Effector memory CD4-positive, alpha-beta T cell (primary cell): Measurements from ENCODE around the gene KIAA0753.

Experiments
- DNase-seq, 3 donors: peaks; one replicate each; pipeline ENCODE4 v3.0.0-alpha.2; 2020
- H3K27ac ChIP-seq: 2 replicates; pipeline ENCODE4 v1.7.0; 2013; ENCODE audit warnings: mild to moderate bottlenecking, low read length, moderate library complexity; ENCODE audit not compliant: insufficient read depth, poor library complexity, severe bottlenecking
- H3K27me3 ChIP-seq: replicated peaks from 2 replicates; pipeline ENCODE4 v1.7.0; 2013; ENCODE audit warnings: mild to moderate bottlenecking, low read length; ENCODE audit not compliant: insufficient read depth, control insufficient read depth, poor library complexity, severe bottlenecking
- H3K36me3 ChIP-seq: 2 replicates; pipeline ENCODE4 v1.7.0; 2013; ENCODE audit warnings: mild to moderate bottlenecking, low read length, moderate library complexity; ENCODE audit not compliant: control insufficient read depth, insufficient read depth
- H3K4me1 ChIP-seq: 2 replicates; pipeline ENCODE4 v1.7.0; 2013; ENCODE audit warnings: low read length, mild to moderate bottlenecking; ENCODE audit not compliant: control insufficient read depth, insufficient read depth, poor library complexity, severe bottlenecking
- H3K4me3 ChIP-seq: 2 replicates; pipeline ENCODE4 v1.7.0; 2013; ENCODE audit warnings: low read length, low read depth, mild to moderate bottlenecking; ENCODE audit not compliant: insufficient read depth, poor library complexity, severe bottlenecking
- H3K9me3 ChIP-seq: 2 replicates; pipeline ENCODE4 v1.7.0; 2013; ENCODE audit warnings: mild to moderate bottlenecking, low read length, moderate library complexity; ENCODE audit not compliant: control insufficient read depth

The KIAA0753 gene

DNA sequence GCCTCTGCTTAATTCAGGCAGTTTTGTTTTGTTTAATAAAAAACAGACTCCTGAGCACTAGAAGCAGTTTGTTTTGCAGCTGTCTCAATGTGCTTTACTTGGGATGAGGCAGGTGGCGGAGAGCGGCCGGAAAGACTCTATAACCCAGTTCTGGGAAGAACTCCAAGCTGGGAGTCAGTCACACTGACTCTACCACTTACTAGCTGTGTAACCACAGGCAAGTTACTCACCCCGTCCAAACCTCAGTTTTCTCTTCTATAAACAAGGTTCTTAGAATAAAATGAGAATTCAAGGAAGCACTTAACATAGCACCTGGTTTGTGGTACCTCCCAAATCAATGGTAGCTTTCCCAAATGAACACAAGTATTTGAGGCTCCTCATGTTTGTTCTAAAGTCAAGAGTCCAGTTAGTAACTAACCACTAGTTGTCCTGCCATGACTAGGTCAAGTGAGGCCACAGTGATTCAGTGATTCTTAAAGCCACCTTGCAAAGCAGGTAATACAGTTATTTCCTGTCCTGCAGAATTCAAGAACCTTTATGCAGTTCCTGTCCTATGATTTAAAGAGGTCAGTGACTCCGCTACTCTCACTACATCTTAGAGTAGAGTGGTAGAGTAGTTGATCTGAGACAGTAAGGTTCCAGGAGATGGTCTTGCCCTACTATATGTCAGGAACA, 3.1 kb upstream of the KIAA0753 start:
- no peaks in the 10 kb centered on the region for H3K9me3 ChIP-seq
- H3K27ac ChIP-seq = no peak overlapping the region
- H3K4me3 ChIP-seq = no peak overlapping the region
- H3K36me3 ChIP-seq = peaks cover 19% of the 10 kb centered on the region
- peaks cover 20% of the 10 kb centered on the region for H3K4me1 ChIP-seq
- DNase-seq = no peak
- no peaks in the 10 kb centered on the region for H3K27me3 ChIP-seq

DNA sequence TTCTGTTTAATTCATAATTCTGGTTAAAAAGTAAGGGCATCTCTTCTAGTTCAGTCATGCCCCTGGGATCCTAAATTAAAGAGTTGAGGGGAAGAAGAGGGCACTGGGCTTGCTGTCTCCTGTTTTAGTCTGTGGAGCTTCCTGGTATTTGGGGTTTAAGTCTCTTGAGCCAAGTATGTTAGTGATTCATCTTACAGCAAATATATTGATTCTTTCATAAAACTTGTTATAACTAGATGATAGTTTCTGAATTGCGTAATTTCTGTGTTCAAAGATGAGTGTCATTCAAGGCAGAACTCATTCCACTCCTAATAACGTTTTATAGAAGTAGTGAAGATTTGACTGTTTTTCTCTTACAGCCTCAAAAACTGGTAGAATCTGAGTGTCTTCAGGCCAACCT, 2.1 kb upstream of the KIAA0753 start:
- H3K9me3 ChIP-seq = no peaks in the 10 kb centered on the region
- peaks cover 23% of the 10 kb centered on the region for H3K4me1 ChIP-seq
- H3K4me3 ChIP-seq = no peak overlapping the region
- peaks cover 14% of the 10 kb centered on the region for H3K36me3 ChIP-seq
- H3K27ac ChIP-seq = no peak overlapping the region
- no peaks in the 10 kb centered on the region for H3K27me3 ChIP-seq
- no peak for DNase-seq

DNA sequence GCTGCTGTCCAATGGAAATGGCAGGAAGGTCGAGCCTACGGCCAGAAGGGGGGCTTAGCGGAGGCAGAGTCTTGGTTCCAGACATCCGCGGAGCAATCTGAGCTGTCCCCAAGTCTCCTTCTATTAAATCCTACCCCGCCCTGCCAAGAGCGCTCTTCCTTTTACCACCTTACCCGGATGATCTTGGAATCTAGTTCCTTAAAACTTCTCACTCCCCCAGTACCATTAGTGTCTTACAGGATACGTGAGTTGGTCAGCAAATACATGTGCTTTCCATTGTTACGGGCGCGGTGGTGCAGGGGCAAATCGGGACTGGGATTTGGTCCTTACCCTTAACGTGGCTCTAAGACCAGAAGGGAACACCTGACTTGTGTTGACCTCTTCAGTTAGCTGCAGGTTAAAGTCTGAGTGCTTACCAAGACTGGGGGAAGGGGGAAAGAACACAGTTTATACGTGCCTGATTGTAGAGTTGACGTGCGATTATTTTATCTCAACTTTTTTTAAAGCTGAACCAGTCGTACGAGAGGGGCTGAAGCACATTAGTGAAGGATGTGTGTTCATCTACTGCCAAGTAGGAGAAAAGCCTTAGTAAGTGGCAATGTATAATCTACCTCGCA, 844 bp upstream of the KIAA0753 start:
- Histone ChIP-seq H3K4me1 (peaks cover 23% of the 10 kb centered on the region), H3K27ac (peak overlapping the region; percentile 82), H3K9me3 (no peaks in the 10 kb centered on the region), H3K36me3 (peaks cover 14% of the 10 kb centered on the region), H3K27me3 (no peaks in the 10 kb centered on the region), H3K4me3 (peak overlapping the region; percentile 81)
- DNase-seq = no peak

DNA sequence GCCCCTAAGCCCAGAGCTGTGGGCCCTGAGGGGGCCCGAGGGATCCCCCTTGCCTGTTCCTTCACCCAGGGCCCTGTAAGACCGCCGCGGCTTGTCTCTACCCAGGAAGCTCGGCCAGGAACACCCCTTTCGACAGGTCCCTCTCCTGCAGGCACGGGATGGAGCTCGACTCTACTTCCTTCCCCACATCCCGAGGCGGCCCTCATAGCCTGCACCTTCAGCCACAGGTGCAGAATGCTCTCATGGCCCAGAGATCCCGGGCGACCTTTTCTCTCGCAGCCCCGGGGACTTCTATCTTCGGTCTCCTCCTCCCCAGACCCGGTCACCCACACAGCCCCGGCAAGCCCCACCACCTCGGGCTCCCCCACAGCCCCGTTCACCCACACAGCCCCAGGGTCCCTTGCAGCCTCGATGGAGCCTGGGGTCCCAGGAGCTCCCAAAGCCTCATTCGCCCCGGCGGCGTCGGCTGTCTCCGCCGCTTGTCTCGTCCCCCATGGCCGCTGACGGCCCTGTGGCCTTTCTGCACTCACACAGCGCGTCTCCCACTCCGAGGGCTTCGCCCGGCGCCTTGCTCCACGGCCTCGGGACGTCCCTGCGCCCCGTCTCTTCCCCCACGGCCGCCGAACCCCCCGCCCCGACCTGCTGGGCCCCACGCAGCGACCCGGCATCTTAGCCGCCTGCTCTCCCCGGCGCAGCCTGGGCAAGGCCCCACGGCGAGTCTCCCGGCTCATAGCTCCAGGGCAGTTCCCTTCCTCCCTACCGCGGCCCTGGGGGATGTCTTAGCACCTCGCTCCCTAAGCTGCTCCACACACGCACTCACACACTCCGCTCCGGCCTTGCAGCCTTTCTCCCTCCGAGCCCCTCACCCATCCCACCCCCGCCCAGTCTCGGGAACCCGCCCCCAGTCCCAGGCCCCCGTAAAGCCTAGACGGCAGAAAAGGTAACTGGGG, 650 bp downstream of the KIAA0753 start:
- H3K4me1 ChIP-seq = peaks cover 23% of the 10 kb centered on the region
- H3K36me3 ChIP-seq = peaks cover 14% of the 10 kb centered on the region
- H3K4me3 ChIP-seq = peak overlapping the region; percentile 81
- no peaks in the 10 kb centered on the region for H3K27me3 ChIP-seq
- H3K9me3 ChIP-seq = no peaks in the 10 kb centered on the region
- no peak for DNase-seq
- H3K27ac ChIP-seq = peak overlapping the region; percentile 82

- DNase-seq = no peak
- H3K4me3 ChIP-seq = peak overlapping the region; percentile 81
- peaks cover 8% of the 10 kb centered on the region for H3K36me3 ChIP-seq
- no peak overlapping the region for H3K27ac ChIP-seq
- no peaks in the 10 kb centered on the region for H3K9me3 ChIP-seq
- H3K4me1 ChIP-seq = peaks cover 23% of the 10 kb centered on the region
- H3K27me3 ChIP-seq = no peaks in the 10 kb centered on the region
Observed at GRCh38 chr17:6639014-6639585, 1.4 kb downstream of the KIAA0753 start.

GRCh38 chr17:6638046-6638908, 2.2 kb downstream of the KIAA0753 start:
- Histone ChIP-seq H3K36me3 (peaks cover 4% of the 10 kb centered on the region), H3K9me3 (no peaks in the 10 kb centered on the region), H3K27ac (no peak overlapping the region), H3K4me1 (peaks cover 23% of the 10 kb centered on the region), H3K27me3 (no peaks in the 10 kb centered on the region), H3K4me3 (no peak overlapping the region)
- no peak for DNase-seq

GRCh38 chr17:6637458-6637840, 3.1 kb downstream of the KIAA0753 start:
- no peak overlapping the region for H3K27ac ChIP-seq
- no peaks in the 10 kb centered on the region for H3K27me3 ChIP-seq
- H3K4me1 ChIP-seq = peaks cover 23% of the 10 kb centered on the region
- H3K36me3 ChIP-seq = peaks cover 12% of the 10 kb centered on the region
- no peak overlapping the region for H3K4me3 ChIP-seq
- no peak for DNase-seq
- H3K9me3 ChIP-seq = no peaks in the 10 kb centered on the region

GRCh38 chr17:6636616-6637457, 3.7 kb downstream of the KIAA0753 start:
- Histone ChIP-seq H3K36me3 (peaks cover 13% of the 10 kb centered on the region), H3K9me3 (no peaks in the 10 kb centered on the region), H3K4me3 (no peak overlapping the region), H3K27me3 (no peaks in the 10 kb centered on the region), H3K4me1 (peaks cover 20% of the 10 kb centered on the region), H3K27ac (no peak overlapping the region)
- no peak for DNase-seq
